ENCODE data around the gene CNOT10. TPM values are rescaled to one million over a fixed set of nuclear protein-coding genes. Genes with fewer than 3 reads are reported as not detected.

CNOT10 gene
- total and polyA plus RNA-seq, 2 donors (not counting 1 experiment from before 2014, with no cell fraction given), result 22.6 to 69.0 TPM

DNA sequence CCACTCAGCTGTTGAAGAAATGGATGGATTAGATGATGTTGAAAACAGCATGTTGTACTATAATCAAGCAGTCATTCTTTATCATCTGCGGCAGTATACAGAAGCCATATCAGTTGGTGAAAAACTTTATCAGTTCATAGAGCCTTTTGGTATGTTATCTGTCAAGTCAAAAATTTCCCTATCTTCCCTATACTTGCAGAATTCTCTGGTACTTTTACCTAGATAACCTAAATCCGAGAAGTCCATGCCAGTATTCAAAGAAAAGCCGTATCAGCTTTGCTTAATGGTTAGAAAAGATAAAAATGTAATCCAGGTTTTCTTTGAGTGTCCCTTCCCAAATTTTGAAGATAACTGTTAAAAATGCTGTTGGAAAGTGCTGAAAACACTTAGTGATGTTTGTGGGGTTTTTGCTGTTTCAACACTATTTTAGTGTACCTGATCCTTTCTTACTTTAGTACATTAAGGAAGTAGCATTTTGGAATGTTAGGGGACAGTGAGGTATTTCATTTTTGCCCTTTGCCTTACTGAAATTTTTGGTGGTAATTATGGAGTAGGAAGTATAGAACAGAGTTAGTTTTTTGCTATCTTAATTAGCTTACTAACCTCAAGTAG is 23.8 kb downstream of the CNOT10 start:
- Histone ChIP-seq H3K4me2 (replicated peaks; ENCODE audit: low read depth, low read length, poor library complexity, severe bottlenecking) (no peak overlapping the region), H2AFZ (ENCODE audit: insufficient read depth, low read depth, low read length, poor library complexity, severe bottlenecking) (no peak overlapping the region), H3K4me1 (ENCODE audit: control insufficient read depth in 2 of 2, insufficient read depth in 2 of 2, low read length in 2 of 2) (no peaks in the 10 kb centered on the region), H3K9me3 (ENCODE audit: control extremely low read depth in 1 of 3, control insufficient read depth in 2 of 3, insufficient read depth in 1 of 3, low read length in 2 of 3) (no peaks in the 10 kb centered on the region), H3K9ac (ENCODE audit: low read length) (no peak overlapping the region), H4K20me1 (ENCODE audit: control insufficient read depth, insufficient read depth, low read length, poor library complexity, severe bottlenecking) (no peaks in the 10 kb centered on the region), H3K4me3 (ENCODE audit: control extremely low read depth in 1 of 5, extremely low read depth in 1 of 5, insufficient read depth in 1 of 5, low read depth in 2 of 5, low read length in 4 of 5) (no peak overlapping the region), H3K27me3 (replicated peaks in 1 of 4; ENCODE audit: control extremely low read depth in 1 of 4, control insufficient read depth in 3 of 4, insufficient read depth in 4 of 4, low read length in 3 of 4) (no peaks in the 10 kb centered on the region), H3K79me2 (ENCODE audit: control insufficient read depth, insufficient read depth, low read length) (peaks cover 8% of the 10 kb centered on the region), H3K27ac (ENCODE audit: low read length in 2 of 2) (no peak overlapping the region), H3K36me3 (replicated peaks in 1 of 2; ENCODE audit: control extremely low read depth in 1 of 2, control insufficient read depth in 1 of 2, extremely low read depth in 1 of 2, insufficient read depth in 2 of 2, low read length in 1 of 2) (peaks cover 11 to 46% of the 10 kb centered on the region in 2 experiments)
- H3K4me3 Mint-ChIP-seq, result no peak overlapping the region
- ATAC-seq (ENCODE audit: low read depth) (no peak), DNase-seq (no peak)
- no peaks in the 10 kb centered on the region for H3K9me3 Mint-ChIP-seq (ENCODE audit: insufficient read depth)
- POLR2A ChIA-PET, result no interaction called here
- 100% methylated on average over 1 of the region's 3 CpGs for WGBS (ENCODE audit: insufficient coverage)
- intact Hi-C loops (cut with micrococcal nuclease), result no loop called here
- CTCF ChIA-PET, result no interaction called here
- TF ChIP-seq, protein P1, sequence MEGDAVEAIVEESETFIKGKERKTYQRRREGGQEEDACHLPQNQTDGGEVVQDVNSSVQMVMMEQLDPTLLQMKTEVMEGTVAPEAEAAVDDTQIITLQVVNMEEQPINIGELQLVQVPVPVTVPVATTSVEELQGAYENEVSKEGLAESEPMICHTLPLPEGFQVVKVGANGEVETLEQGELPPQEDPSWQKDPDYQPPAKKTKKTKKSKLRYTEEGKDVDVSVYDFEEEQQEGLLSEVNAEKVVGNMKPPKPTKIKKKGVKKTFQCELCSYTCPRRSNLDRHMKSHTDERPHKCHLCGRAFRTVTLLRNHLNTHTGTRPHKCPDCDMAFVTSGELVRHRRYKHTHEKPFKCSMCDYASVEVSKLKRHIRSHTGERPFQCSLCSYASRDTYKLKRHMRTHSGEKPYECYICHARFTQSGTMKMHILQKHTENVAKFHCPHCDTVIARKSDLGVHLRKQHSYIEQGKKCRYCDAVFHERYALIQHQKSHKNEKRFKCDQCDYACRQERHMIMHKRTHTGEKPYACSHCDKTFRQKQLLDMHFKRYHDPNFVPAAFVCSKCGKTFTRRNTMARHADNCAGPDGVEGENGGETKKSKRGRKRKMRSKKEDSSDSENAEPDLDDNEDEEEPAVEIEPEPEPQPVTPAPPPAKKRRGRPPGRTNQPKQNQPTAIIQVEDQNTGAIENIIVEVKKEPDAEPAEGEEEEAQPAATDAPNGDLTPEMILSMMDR (IDR thresholded peaks at IDR 0.05), result no peak
- no peak for TF ChIP-seq EZH2 (IDR thresholded peaks at IDR 0.05; ENCODE audit: borderline replicate concordance, insufficient read depth, low read depth, low read length, poor library complexity, severe bottlenecking)
- H3K4me1 Mint-ChIP-seq, result peaks cover 11% of the 10 kb centered on the region
- H3K27me3 Mint-ChIP-seq, result no peaks in the 10 kb centered on the region
- H3K27ac Mint-ChIP-seq, result no peak overlapping the region

DNA sequence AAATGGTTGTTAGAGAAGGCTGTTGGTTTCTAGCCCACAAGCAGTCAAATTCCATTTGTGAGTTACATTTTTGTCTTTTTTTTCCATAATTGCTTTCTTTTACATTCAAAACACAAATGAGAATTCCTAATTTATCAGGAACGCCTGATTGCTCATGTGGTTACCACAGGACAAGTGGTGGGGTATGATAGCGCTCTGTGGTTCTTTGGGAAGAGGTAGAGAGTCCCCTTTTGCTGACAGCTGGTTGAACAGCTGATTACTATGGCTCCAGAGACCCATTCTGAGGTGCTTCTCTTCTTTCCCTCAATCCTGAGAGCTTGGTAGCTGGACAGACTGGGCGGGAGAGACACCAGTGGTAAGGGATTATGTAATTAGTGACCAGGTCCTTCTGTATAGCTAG is 24.4 kb downstream of the CNOT10 start:
- Mint-ChIP-seq H3K4me3 (no peak overlapping the region), H3K9me3 (ENCODE audit: insufficient read depth) (no peaks in the 10 kb centered on the region), H3K27me3 (no peaks in the 10 kb centered on the region), H3K27ac (no peak overlapping the region), H3K4me1 (peaks cover 11% of the 10 kb centered on the region)
- DNase-seq, result no peak
- no peak overlapping the region for H2AFZ ChIP-seq (ENCODE audit: insufficient read depth, low read depth, low read length, poor library complexity, severe bottlenecking)
- no peak for ATAC-seq (ENCODE audit: low read depth)
- CTCF ChIA-PET, result no interaction called here
- peaks cover 6% of the 10 kb centered on the region for H3K79me2 ChIP-seq (ENCODE audit: control insufficient read depth, insufficient read depth, low read length)
- H3K4me3 ChIP-seq (ENCODE audit: control extremely low read depth in 1 of 5, extremely low read depth in 1 of 5, insufficient read depth in 1 of 5, low read depth in 2 of 5, low read length in 4 of 5), result no peak overlapping the region
- no peaks in the 10 kb centered on the region for H4K20me1 ChIP-seq (ENCODE audit: control insufficient read depth, insufficient read depth, low read length, poor library complexity, severe bottlenecking)
- TF ChIP-seq EZH2 (IDR thresholded peaks at IDR 0.05; ENCODE audit: borderline replicate concordance, insufficient read depth, low read depth, low read length, poor library complexity, severe bottlenecking), result no peak
- TF ChIP-seq, protein P1 (IDR thresholded peaks at IDR 0.05), result no peak
- no peaks in the 10 kb centered on the region for H3K27me3 ChIP-seq (replicated peaks in 1 of 4; ENCODE audit: control extremely low read depth in 1 of 4, control insufficient read depth in 3 of 4, insufficient read depth in 4 of 4, low read length in 3 of 4)
- no CpG with 5 or more reads among the region's 3 CpGs for WGBS (ENCODE audit: insufficient coverage)
- no peak overlapping the region for H3K27ac ChIP-seq (ENCODE audit: low read length in 2 of 2)
- H3K4me2 ChIP-seq (replicated peaks; ENCODE audit: low read depth, low read length, poor library complexity, severe bottlenecking), result no peak overlapping the region
- POLR2A ChIA-PET, result no interaction called here
- H3K4me1 ChIP-seq (ENCODE audit: control insufficient read depth in 2 of 2, insufficient read depth in 2 of 2, low read length in 2 of 2), result no peaks in the 10 kb centered on the region
- H3K9me3 ChIP-seq (ENCODE audit: control extremely low read depth in 1 of 3, control insufficient read depth in 2 of 3, insufficient read depth in 1 of 3, low read length in 2 of 3), result no peaks in the 10 kb centered on the region
- intact Hi-C loops (cut with micrococcal nuclease), result no loop called here
- H3K9ac ChIP-seq (ENCODE audit: low read length), result no peak overlapping the region
- H3K36me3 ChIP-seq (replicated peaks in 1 of 2; ENCODE audit: control extremely low read depth in 1 of 2, control insufficient read depth in 1 of 2, extremely low read depth in 1 of 2, insufficient read depth in 2 of 2, low read length in 1 of 2), result peaks cover 11 to 46% of the 10 kb centered on the region in 2 experiments

Data from B cell (primary cell).